ENCODE data around the gene ACVRL1. TPM values are rescaled to one million over a fixed set of nuclear protein-coding genes. Genes with fewer than 3 reads are reported as not detected.
A peak's percentile ranks its signal among the peaks of the same experiment; 100 is the strongest.

The ACVRL1 gene
- total and polyA plus RNA-seq, 9 of the 15 experiments (the other 6 are each of a cell fraction or from before 2014, with no cell fraction given), result 0.07 to 1.4 (median 0.30) TPM

- DNase-seq (ENCODE audit: extremely low read depth in 1 of 4, low spot score in 3 of 4), result no peak
- H3K36me3 ChIP-seq (ENCODE audit: control insufficient read depth, insufficient read depth, low read length), result no peaks in the 10 kb centered on the region
- ATAC-seq, result no peak
- in situ Hi-C loops (cut with MboI) (no loop called here), intact Hi-C loops (cut with micrococcal nuclease) (no loop called here)
- no peak overlapping the region for H3K4me3 ChIP-seq
- no peak overlapping the region for H2AFZ ChIP-seq (ENCODE audit: low read depth, low read length)
- H3K9me3 ChIP-seq (replicated peaks; ENCODE audit: control insufficient read depth, insufficient read depth, low read depth, low read length), result no peaks in the 10 kb centered on the region
- H4K20me1 ChIP-seq (replicated peaks; ENCODE audit: control insufficient read depth, insufficient read depth, low read length), result peaks cover 10% of the 10 kb centered on the region
- peak overlapping the region; percentile 57; the same call in 1 of the 2 replicates for H3K4me2 ChIP-seq (ENCODE audit: insufficient read depth, low read length)
- peaks cover 36 to 50% of the 10 kb centered on the region in 2 experiments for H3K4me1 ChIP-seq (replicated peaks in 1 of 2; ENCODE audit: control insufficient read depth in 2 of 2, insufficient read depth in 2 of 2, low read length in 2 of 2)
- H3K27ac ChIP-seq (ENCODE audit: extremely low read depth, low read depth, low read length), result no peak overlapping the region
- H3K27me3 ChIP-seq (ENCODE audit: control insufficient read depth in 2 of 2, insufficient read depth in 2 of 2, low read length in 2 of 2), result no peaks in the 10 kb centered on the region; a peak in 1 of 5 replicates
- ChIA-PET POLR2A (interaction anchor here (0.7 to 1.3 kb wide), 3 partner anchors 10 to 1259 kb away, joined by 3 read pairs; no protein-coding TSS in a partner anchor), CTCF (ENCODE audit: low intra/inter-chr PET ratio) (interaction anchor here (0.6 kb wide), 1 partner anchor 116 kb away, joined by 3 read pairs; no protein-coding TSS in a partner anchor)
- BruUV-seq (replicated peaks), result no TSS peak
- H3K79me2 ChIP-seq (ENCODE audit: control insufficient read depth, insufficient read depth, low read length), result no peaks in the 10 kb centered on the region
- WGBS (ENCODE audit: insufficient coverage, low coverage, missing lambda C conversion rate), result 67% methylated on average over 7 of the region's 11 CpGs
- TF ChIP-seq THAP12 (CRISPR knock-in tag; IDR thresholded peaks at IDR 0.05) (no peak), CBFB (CRISPR knock-in tag; IDR thresholded peaks at IDR 0.05) (0 out of 2 replicates have a peak, but pooled peaks have one; percentile 59)
- no peak for FAIRE-seq
- H3K9ac ChIP-seq (ENCODE audit: insufficient read depth in 1 of 2, low read depth in 2 of 2, low read length in 2 of 2), result peak overlapping the region in 1 of 2 experiments; percentile 0; a peak in 1 of 4 replicates
- H3K9me1 ChIP-seq (ENCODE audit: control insufficient read depth, insufficient read depth, low read length), result no peaks in the 10 kb centered on the region
Observed at GRCh38 chr12:51915951-51916350, 8.6 kb downstream of the ACVRL1 start.
